Measurements from ENCODE around the gene GTF2IRD1. TPM values are rescaled to one million over a fixed set of nuclear protein-coding genes. Genes with fewer than 3 reads are reported as not detected.
"Not testable (repeated sequence)": the region's sequence is repeated elsewhere in the genome, so short reads cannot be mapped to it uniquely, and the experiment has no call there.

The GTF2IRD1 gene
- total RNA-seq, 1 experiment from 2014 or later: 34.3 TPM

GRCh38 chr7:74535951-74536356, 82.2 kb downstream of the GTF2IRD1 start:
- no peaks in the 10 kb centered on the region for H3K9me3 ChIP-seq (ENCODE audit: control insufficient read depth, low read depth, low read length)
- H3K56ac ChIP-seq (ENCODE audit: insufficient read length, low read depth, low read length): no peak overlapping the region
- no peak overlapping the region for H3K18ac ChIP-seq (ENCODE audit: insufficient read length, low read depth, low read length)
- H3K4ac ChIP-seq (ENCODE audit: low read depth, low read length): no peak overlapping the region
- TF ChIP-seq CTCF (conservative IDR thresholded peaks at IDR 0.05): no peak
- no peak overlapping the region for H2BK5ac ChIP-seq (ENCODE audit: insufficient read length, low read length)
- H2BK12ac ChIP-seq (ENCODE audit: insufficient read length, low read depth, low read length): no peak overlapping the region
- no peak overlapping the region for H3T11ph ChIP-seq (ENCODE audit: low read length)
- H2AK5ac ChIP-seq (ENCODE audit: insufficient read length, low read length): no peak overlapping the region
- H2AFZ ChIP-seq (ENCODE audit: low read length): no peak overlapping the region
- no peak overlapping the region for H3K23ac ChIP-seq (ENCODE audit: insufficient read length, low read depth, low read length)
- Mint-ChIP-seq H3K36me3 (ENCODE audit: insufficient read depth in 1 of 3, low read depth in 3 of 3) (peaks cover 15 to 56% (median 46%) of the 10 kb centered on the region in 3 experiments; a peak in 6 of 7 replicates), H3K9me3 (no peaks in the 10 kb centered on the region), H3K4me3 (no peak overlapping the region), H3K4me1 (no peaks in the 10 kb centered on the region), H3K27me3 (ENCODE audit: low read depth) (no peaks in the 10 kb centered on the region), H3K27ac (peak overlapping the region; percentile 27 to 90 (median 80); a peak in 2 of 7 replicates)
- no peak overlapping the region for H3K14ac ChIP-seq (ENCODE audit: insufficient read depth, low read length)
- H3K4me1 ChIP-seq (ENCODE audit: insufficient read depth, low read length): no peaks in the 10 kb centered on the region
- no peak overlapping the region for H3K9ac ChIP-seq (ENCODE audit: extremely low read depth, insufficient read length, low read length)
- no CpG with 5 or more reads among the region's 13 CpGs for WGBS (ENCODE audit: extremely low coverage, insufficient read length, low lambda C conversion rate)
- no peak overlapping the region for H4K91ac ChIP-seq (ENCODE audit: insufficient read length, low read depth, low read length)
- H3K27me3 ChIP-seq (ENCODE audit: insufficient read depth, low read length): no peaks in the 10 kb centered on the region
- no peak overlapping the region for H3K27ac ChIP-seq (ENCODE audit: insufficient read length, low read depth, low read length)
- H2BK120ac ChIP-seq (ENCODE audit: low read depth, low read length, poor library complexity, severe bottlenecking): no peak overlapping the region
- no peak overlapping the region for H4K5ac ChIP-seq (ENCODE audit: insufficient read length, low read depth, low read length)
- H3K79me1 ChIP-seq (ENCODE audit: insufficient read depth, low read depth, low read length, poor library complexity, severe bottlenecking): no peaks in the 10 kb centered on the region
- H3K4me2 ChIP-seq (ENCODE audit: insufficient read depth, insufficient read length, low read length): no peak overlapping the region
- no peak for DNase-seq
- no peaks in the 10 kb centered on the region for H3K23me2 ChIP-seq (ENCODE audit: insufficient read length, low read depth, low read length, poor library complexity, severe bottlenecking)
- H4K8ac ChIP-seq (replicated peaks; ENCODE audit: insufficient read length, low read depth, low read length): no peak overlapping the region
- H2BK20ac ChIP-seq (ENCODE audit: low read depth, low read length, poor library complexity, severe bottlenecking): no peak overlapping the region
- no peaks in the 10 kb centered on the region for H4K20me1 ChIP-seq (ENCODE audit: control insufficient read depth, insufficient read depth, insufficient read length)
- no peak overlapping the region for H2BK15ac ChIP-seq (ENCODE audit: low read depth, low read length)
- H3K79me2 ChIP-seq (ENCODE audit: insufficient read depth, low read length): no peaks in the 10 kb centered on the region

- not testable (repeated sequence) for H3K4me1 Mint-ChIP-seq; H3K56ac ChIP-seq (ENCODE audit: insufficient read length, low read depth, low read length); H3K27me3 ChIP-seq (ENCODE audit: insufficient read depth, low read length); H3K14ac ChIP-seq (ENCODE audit: insufficient read depth, low read length); H4K20me1 ChIP-seq (ENCODE audit: control insufficient read depth, insufficient read depth, insufficient read length); H3K27me3 Mint-ChIP-seq (ENCODE audit: low read depth); H2BK15ac ChIP-seq (ENCODE audit: low read depth, low read length); H4K5ac ChIP-seq (ENCODE audit: insufficient read length, low read depth, low read length); H2AK5ac ChIP-seq (ENCODE audit: insufficient read length, low read length); H3K9me3 Mint-ChIP-seq; H2BK20ac ChIP-seq (ENCODE audit: low read depth, low read length, poor library complexity, severe bottlenecking); H3K9me3 ChIP-seq (ENCODE audit: control insufficient read depth, low read depth, low read length); H3K23me2 ChIP-seq (ENCODE audit: insufficient read length, low read depth, low read length, poor library complexity, severe bottlenecking); H3K79me1 ChIP-seq (ENCODE audit: insufficient read depth, low read depth, low read length, poor library complexity, severe bottlenecking); H3K4me1 ChIP-seq (ENCODE audit: insufficient read depth, low read length); H3K4me3 Mint-ChIP-seq; H2AFZ ChIP-seq (ENCODE audit: low read length); H3K4me2 ChIP-seq (ENCODE audit: insufficient read depth, insufficient read length, low read length); DNase-seq; H3K23ac ChIP-seq (ENCODE audit: insufficient read length, low read depth, low read length); H3K79me2 ChIP-seq (ENCODE audit: insufficient read depth, low read length); H2BK120ac ChIP-seq (ENCODE audit: low read depth, low read length, poor library complexity, severe bottlenecking); H4K8ac ChIP-seq (replicated peaks; ENCODE audit: insufficient read length, low read depth, low read length); H3K27ac ChIP-seq (ENCODE audit: insufficient read length, low read depth, low read length); H4K91ac ChIP-seq (ENCODE audit: insufficient read length, low read depth, low read length); H3T11ph ChIP-seq (ENCODE audit: low read length); H3K18ac ChIP-seq (ENCODE audit: insufficient read length, low read depth, low read length); H2BK5ac ChIP-seq (ENCODE audit: insufficient read length, low read length); H2BK12ac ChIP-seq (ENCODE audit: insufficient read length, low read depth, low read length); H3K4ac ChIP-seq (ENCODE audit: low read depth, low read length); H3K9ac ChIP-seq (ENCODE audit: extremely low read depth, insufficient read length, low read length)
- no CpG with 5 or more reads among the region's 5 CpGs for WGBS (ENCODE audit: extremely low coverage, insufficient read length, low lambda C conversion rate)
- peaks cover 26 to 62% (median 57%) of the 10 kb centered on the region in 3 experiments for H3K36me3 Mint-ChIP-seq (ENCODE audit: insufficient read depth in 1 of 3, low read depth in 3 of 3)
- peak overlapping the region in 2 of 3 experiments; percentile 58 to 70; a peak in 2 of 7 replicates for H3K27ac Mint-ChIP-seq
These were observed 88.2 kb downstream of the GTF2IRD1 start for GRCh38 chr7:74541937-74542336.

All from H9 (cell line).